Stimulated activated CD8-positive, alpha-beta memory T cell treated with anti-CD3 and anti-CD28 coated beads, Interleukin-12 subunit alpha, Interleukin-12 subunit beta, amount 100 ng/mL, for 24 hours (primary cell): ENCODE data around the gene RAB40A.
"Not testable (repeated sequence)": the region's sequence is repeated elsewhere in the genome, so short reads cannot be mapped to it uniquely, and the experiment has no call there.

ENCODE experiments used
- DNase-seq: peaks from one replicate; pipeline ENCODE4 v3.0.0-alpha.2; 2020; ENCODE audit errors: extremely low read depth

RAB40A gene

GRCh38 chrX:103523605-103524004, 4.3 kb upstream of the RAB40A start:
- no peak for DNase-seq

DNA sequence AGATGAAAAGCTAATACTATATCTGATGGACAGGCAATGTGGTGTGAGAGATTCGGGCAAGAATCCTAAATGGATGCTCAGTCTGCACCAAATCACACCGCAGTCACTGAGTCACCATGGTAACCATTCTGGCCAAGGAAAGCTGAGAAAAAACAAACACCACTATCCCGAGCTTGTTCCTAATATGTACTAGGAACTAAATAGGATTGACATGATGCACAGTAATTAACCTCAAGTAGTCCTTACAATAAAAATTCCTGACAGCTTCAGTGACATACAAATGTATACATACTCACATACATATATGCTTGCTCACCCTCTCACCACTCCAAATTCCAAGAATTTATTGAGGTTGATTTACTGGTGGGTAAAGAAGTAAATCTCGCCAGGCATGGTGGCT, 1.1 kb upstream of the RAB40A start:
- no peak for DNase-seq

DNA sequence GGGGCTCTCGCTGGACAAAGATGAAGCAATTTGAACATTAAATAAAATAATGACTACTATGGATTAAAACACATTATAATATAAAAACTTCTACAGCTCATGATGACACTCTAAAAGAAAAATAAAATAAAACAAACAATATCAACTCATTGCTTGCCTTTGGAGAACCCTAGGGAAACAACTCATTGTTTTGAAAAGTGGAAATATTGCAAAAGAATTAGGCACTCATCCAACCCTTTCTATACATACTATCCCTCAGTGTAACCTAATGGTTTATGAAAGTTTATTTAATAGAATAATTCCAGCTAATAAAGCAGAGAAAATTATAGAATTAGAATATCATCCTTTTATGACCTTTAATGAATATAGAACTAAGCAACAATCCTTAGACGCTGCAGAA, 718 bp downstream of the RAB40A start:
- DNase-seq: no peak

GRCh38 chrX:103517246-103517645, 2.0 kb downstream of the RAB40A start:
- no peak for DNase-seq

- no peak for DNase-seq
Observed at GRCh38 chrX:103513476-103514108, 5.7 kb downstream of the RAB40A start.

DNA sequence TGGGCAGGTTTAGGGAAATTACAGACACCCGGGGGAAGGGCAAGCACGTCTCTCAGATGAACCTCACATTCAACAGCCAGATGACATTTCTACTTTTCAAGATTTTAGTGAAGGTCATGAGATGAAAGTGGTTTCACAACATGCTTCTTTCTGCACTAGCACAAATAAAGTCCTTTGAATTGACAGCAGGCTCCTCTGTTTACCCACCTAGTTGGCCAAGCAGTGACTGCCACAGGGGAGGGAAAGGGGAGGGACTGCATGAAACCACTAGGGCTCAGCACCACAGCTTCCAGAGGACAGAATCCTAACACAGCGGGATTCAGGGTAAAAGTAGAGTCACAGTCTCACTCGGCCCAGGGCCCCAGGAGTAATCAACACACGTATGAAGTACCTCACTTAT, 6.2 kb downstream of the RAB40A start:
- no peak for DNase-seq

- no peak for DNase-seq
Observed at GRCh38 chrX:103510031-103510430, 9.3 kb downstream of the RAB40A start.

DNA sequence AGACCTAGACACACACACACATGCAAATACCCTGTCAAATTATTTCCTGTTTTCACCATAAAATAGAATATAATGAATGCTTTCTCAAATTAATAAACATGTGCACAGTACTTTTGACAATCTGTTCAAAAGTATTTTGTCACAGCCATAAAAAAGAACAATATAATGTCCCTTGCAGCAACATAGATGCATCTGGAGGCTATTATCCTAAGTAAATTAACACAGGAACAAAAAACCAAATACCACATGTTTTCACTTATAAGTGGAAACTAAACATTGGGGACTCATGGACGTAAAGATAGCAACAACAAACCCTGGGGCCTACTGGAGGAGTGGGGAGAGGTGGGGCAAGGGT, 15.5 kb downstream of the RAB40A start:
- no peak for DNase-seq

GRCh38 chrX:103503163-103503852, 16.0 kb downstream of the RAB40A start:
- no peak for DNase-seq

DNA sequence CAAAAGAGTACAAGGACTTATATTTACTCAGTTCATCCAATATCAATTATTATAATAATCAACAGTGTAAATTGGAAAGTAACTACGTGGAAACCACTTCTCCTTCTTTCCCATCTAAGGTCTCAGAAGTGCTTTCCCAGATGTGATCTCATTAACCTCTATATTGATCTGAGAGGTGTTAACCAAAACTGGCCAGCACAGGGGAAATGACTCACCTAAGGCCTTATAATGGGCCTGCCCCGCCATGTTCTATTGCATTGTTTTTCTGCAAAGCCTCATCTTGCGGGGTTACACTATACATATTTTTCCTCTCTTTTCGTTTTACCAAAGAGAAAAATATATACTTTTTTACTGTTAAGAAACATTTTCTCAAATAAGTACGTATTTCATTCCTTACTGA, 20.5 kb downstream of the RAB40A start:
- no peak for DNase-seq

GRCh38 chrX:103495786-103496185, 23.5 kb downstream of the RAB40A start:
- no peak for DNase-seq

DNA sequence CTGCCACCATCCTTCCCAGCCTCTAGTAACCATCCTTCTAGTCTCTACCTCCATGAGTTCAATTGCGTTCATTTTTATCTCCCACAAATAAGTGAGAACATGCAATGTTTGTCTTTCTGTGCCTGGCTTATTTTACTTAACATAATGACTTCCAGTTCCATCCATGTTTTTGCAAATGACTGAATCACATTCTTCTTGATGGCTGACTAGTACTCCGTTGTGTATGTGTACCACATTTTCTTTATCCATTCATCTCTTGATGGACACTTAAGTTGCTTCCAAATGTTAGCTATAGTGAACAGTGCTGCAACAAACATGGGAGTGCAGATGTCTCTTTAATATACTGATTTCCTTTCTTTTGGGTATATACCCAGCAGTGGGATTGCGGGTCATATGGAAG, 25.7 kb downstream of the RAB40A start:
- DNase-seq: not testable (repeated sequence)

DNA sequence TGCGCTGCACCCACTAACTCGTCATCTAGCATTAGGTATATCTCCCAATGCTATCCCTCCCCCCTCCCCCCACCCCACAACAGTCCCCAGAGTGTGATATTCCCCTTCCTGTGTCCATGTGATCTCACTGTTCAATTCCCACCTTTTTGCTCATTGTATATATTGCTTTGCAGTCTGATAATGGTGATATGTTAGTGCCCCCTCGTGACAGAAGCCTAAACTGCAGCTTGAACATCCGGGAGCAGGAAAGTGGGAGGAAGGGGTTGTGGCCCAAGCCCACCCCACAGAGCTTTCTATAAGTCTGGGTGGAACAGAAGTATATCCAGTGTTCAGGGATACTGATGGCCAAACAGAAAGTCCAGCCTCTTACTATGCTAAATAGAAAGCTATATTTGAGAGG, 29.6 kb downstream of the RAB40A start:
- not testable (repeated sequence) for DNase-seq

DNA sequence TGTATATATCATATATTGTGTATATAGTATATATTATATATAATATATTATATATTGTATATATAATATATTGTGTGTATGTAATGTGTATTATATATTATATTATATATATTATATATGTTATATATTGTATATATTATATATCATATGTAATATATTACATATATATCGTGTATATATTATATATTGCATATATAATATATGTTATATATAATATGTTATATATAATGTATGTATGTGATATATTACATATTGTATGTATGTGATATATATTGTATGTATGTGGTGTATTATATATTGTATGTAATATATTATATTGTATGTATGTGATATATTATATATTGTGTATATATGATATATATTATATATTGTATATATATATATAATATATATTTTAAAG, 30.5 kb downstream of the RAB40A start:
- DNase-seq: no peak

DNA sequence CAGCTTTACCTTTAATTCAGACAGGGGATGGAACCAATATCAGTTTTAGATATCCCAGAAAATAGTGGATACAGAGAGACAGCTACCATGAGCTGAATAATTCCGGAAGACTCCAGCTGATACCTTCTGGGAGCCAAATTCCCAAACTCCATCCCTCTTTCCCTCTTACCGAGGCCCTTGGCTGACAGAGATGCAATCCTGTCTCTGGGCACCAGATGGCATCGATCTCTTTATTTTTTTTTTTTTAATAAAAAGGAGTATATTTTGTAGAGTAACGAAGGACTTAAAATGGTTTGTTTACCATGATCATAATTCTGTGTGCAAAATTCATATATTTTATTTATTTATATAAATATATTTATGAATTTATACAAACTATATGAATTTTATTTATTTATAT, 31.0 kb downstream of the RAB40A start:
- no peak for DNase-seq

- no peak for DNase-seq
Observed at GRCh38 chrX:103483720-103484119, 35.6 kb downstream of the RAB40A start.

GRCh38 chrX:103480526-103480925, 38.8 kb downstream of the RAB40A start:
- no peak for DNase-seq

DNA sequence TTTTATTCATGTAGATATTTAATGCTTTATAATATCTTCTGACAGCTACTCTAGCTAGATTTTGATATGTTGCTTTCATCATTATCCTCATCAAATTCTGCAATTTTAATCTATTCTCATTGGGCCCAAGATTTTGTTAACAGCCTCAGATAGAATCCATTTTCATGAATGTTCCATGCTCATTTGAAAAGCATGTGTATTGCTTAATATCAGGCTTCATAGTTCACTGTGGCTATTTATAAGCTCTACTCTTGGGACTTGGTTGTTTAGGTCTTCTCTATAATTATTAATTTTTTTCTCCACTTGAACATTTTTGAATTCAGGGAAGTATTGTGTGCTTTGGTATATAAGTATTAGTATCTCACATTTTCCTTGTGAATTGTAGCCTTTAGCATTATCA, 41.8 kb downstream of the RAB40A start:
- DNase-seq: no peak

GRCh38 chrX:103475381-103475780, 43.9 kb downstream of the RAB40A start:
- DNase-seq: no peak

DNA sequence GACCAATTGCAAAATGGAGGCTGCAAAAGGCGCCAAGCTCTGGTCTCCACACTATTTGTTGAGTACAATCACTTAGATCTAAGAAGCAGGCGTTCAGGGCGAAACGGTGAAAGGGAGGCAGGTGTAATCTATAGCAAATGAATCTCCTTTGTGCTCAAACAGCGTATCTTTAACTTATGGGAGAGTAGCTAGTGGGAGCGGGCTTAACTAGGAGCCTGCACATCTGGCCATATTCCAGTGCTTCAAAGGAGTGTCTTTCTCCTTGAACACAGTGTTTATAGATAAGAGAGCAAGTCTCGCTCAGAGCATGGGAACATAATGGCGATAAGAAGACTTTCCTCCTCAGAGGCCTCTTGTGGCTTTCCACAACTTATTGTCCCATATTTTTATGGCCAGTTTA, 49.3 kb downstream of the RAB40A start:
- not testable (repeated sequence) for DNase-seq

DNA sequence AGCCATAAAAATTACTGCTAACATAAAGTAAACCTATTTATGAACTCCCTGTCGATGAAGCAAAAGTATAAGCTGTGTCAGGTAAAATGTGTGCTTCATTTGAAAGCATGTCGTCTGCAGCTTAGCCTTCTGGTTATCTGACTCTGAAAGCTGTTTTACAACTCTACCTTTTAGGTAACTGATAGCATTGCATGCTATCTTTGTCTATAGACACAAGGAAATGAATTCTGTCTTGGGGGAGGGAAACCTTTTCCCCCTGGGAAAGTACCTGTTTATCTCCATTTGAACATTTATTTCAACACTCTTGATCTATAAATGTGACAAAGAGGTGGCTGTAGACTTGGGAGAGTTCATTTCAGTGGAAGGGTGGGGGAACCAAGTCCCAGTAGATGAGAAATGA, 51.4 kb downstream of the RAB40A start:
- no peak for DNase-seq

DNA sequence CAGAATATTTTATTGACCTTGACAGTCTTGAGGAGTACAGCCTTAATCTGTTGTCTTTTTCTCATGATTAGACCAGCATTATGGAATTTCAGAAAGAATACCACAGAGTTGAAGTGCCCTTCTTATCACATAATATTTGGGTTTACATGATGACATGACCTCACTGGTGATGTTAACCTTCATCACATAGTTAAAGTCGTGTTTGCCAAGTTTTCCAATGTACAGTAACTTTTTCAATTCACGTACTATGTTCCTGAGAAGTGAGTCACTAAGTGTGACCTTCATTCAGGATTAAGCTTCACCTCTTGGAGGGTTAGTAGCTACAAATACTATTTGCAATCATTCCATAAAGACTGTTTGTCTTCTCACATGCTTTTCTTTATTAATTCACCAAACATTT, 52.1 kb downstream of the RAB40A start:
- DNase-seq: no peak

GRCh38 chrX:103464774-103465117, 54.5 kb downstream of the RAB40A start:
- peak; percentile 9 for DNase-seq
